KMS-11 (cell line): ENCODE measurements around the gene HS2ST1.

Experiments used
- H2AFZ ChIP-seq: fragments of 200-600 bp; sonication (generic); 2 replicates; pipeline ENCODE4 v1.6.1; 2016; ENCODE audit warnings: antibody characterized with exemption, mixed run types, low read depth
- H3K27ac ChIP-seq: fragments of 200-600 bp; sonication (generic); 2 replicates; pipeline ENCODE4 v1.6.1; 2016; ENCODE audit warnings: mild to moderate bottlenecking, mixed run types
- H3K27me3 ChIP-seq: fragments of 200-600 bp; sonication (generic); 2 replicates; pipeline ENCODE4 v1.6.1; 2017; ENCODE audit warnings: mild to moderate bottlenecking, low read depth, mixed run types, moderate library complexity; ENCODE audit not compliant: insufficient read depth
- H3K36me3 ChIP-seq: fragments of 200-600 bp; sonication (generic); 2 replicates; pipeline ENCODE4 v1.6.1; 2017; ENCODE audit warnings: mild to moderate bottlenecking, mixed run types; ENCODE audit not compliant: insufficient read depth
- H3K4me1 ChIP-seq: fragments of 200-600 bp; sonication (generic); 2 replicates; pipeline ENCODE4 v1.6.1; 2016; ENCODE audit warnings: mild to moderate bottlenecking, low read depth, mixed run types; ENCODE audit not compliant: poor library complexity, severe bottlenecking
- H3K4me2 ChIP-seq: fragments of 200-600 bp; sonication (generic); 2 replicates; pipeline ENCODE4 v1.7.0; 2016; ENCODE audit warnings: mild to moderate bottlenecking, mixed run types
- H3K4me3 ChIP-seq: fragments of 200-600 bp; sonication (generic); IDR thresholded peaks from 2 replicates; pipeline ENCODE4 v1.6.1; 2017; ENCODE audit warnings: low read depth, low read length, mixed read lengths; ENCODE audit not compliant: insufficient read depth
- H3K79me2 ChIP-seq: fragments of 200-600 bp; sonication (generic); 2 replicates; pipeline ENCODE4 v1.6.1; 2016; ENCODE audit warnings: low read depth, mixed run types; ENCODE audit not compliant: insufficient read depth
- H3K9ac ChIP-seq: fragments of 200-600 bp; sonication (generic); 2 replicates; pipeline ENCODE4 v1.6.1; 2016; ENCODE audit warnings: mild to moderate bottlenecking, mixed run types
- H4K20me1 ChIP-seq: fragments of 200-600 bp; sonication (generic); 2 replicates; pipeline ENCODE4 v1.6.1; 2016; ENCODE audit warnings: mild to moderate bottlenecking, mixed run types; ENCODE audit not compliant: insufficient read depth
- CTCF ChIP-seq: fragments of 200-600 bp; sonication (generic); conservative IDR thresholded peaks from 2 replicates; pipeline ENCODE4 v1.6.1; 2017; ENCODE audit warnings: low read depth, mild to moderate bottlenecking, antibody characterized with exemption, low read length, moderate library complexity, mixed read lengths

Gene HS2ST1

GRCh38 chr1:87094238-87094637 is 179.8 kb downstream of the HS2ST1 start:
- H3K79me2 ChIP-seq, result no peaks in the 10 kb centered on the region
- no peak for TF ChIP-seq CTCF
- H3K36me3 ChIP-seq, result no peaks in the 10 kb centered on the region
- no peak overlapping the region for H3K27ac ChIP-seq
- no peak overlapping the region for H2AFZ ChIP-seq
- no peaks in the 10 kb centered on the region for H3K27me3 ChIP-seq
- H3K4me2 ChIP-seq, result no peak overlapping the region
- no peak overlapping the region for H3K9ac ChIP-seq
- H3K4me1 ChIP-seq, result peaks cover 21% of the 10 kb centered on the region
- no peak overlapping the region for H3K4me3 ChIP-seq
- H4K20me1 ChIP-seq, result no peaks in the 10 kb centered on the region

GRCh38 chr1:87100271-87100670 is 185.8 kb downstream of the HS2ST1 start:
- H3K4me1 ChIP-seq, result no peaks in the 10 kb centered on the region
- H3K27me3 ChIP-seq, result no peaks in the 10 kb centered on the region
- no peak overlapping the region for H3K4me2 ChIP-seq
- H3K9ac ChIP-seq, result no peak overlapping the region
- no peaks in the 10 kb centered on the region for H4K20me1 ChIP-seq
- no peak for TF ChIP-seq CTCF
- H2AFZ ChIP-seq, result no peak overlapping the region
- no peak overlapping the region for H3K27ac ChIP-seq
- H3K4me3 ChIP-seq, result no peak overlapping the region
- no peaks in the 10 kb centered on the region for H3K36me3 ChIP-seq
- H3K79me2 ChIP-seq, result no peaks in the 10 kb centered on the region

- H3K36me3 ChIP-seq, result no peaks in the 10 kb centered on the region
- H3K4me2 ChIP-seq, result no peak overlapping the region
- no peak for TF ChIP-seq CTCF
- H3K27me3 ChIP-seq, result no peaks in the 10 kb centered on the region
- H3K4me1 ChIP-seq, result no peaks in the 10 kb centered on the region
- no peak overlapping the region for H3K9ac ChIP-seq
- H4K20me1 ChIP-seq, result no peaks in the 10 kb centered on the region
- H2AFZ ChIP-seq, result no peak overlapping the region
- no peak overlapping the region for H3K27ac ChIP-seq
- H3K4me3 ChIP-seq, result no peak overlapping the region
- no peaks in the 10 kb centered on the region for H3K79me2 ChIP-seq
These were observed 188.6 kb downstream of the HS2ST1 start for GRCh38 chr1:87103074-87103473.

- no peaks in the 10 kb centered on the region for H3K4me1 ChIP-seq
- H3K36me3 ChIP-seq, result no peaks in the 10 kb centered on the region
- H3K79me2 ChIP-seq, result no peaks in the 10 kb centered on the region
These were observed 189.7 kb downstream of the HS2ST1 start for GRCh38 chr1:87104140-87104539.

More at GRCh38 chr1:87104140-87104539, 189.7 kb downstream of the HS2ST1 start:
- no peak overlapping the region for H3K4me2 ChIP-seq
- H3K4me3 ChIP-seq, result no peak overlapping the region
- TF ChIP-seq CTCF, result no peak
- no peak overlapping the region for H2AFZ ChIP-seq
- H3K27ac ChIP-seq, result no peak overlapping the region
- H4K20me1 ChIP-seq, result no peaks in the 10 kb centered on the region
- H3K27me3 ChIP-seq, result no peaks in the 10 kb centered on the region
- H3K9ac ChIP-seq, result no peak overlapping the region
